GM13976 (cell line): Measurements from ENCODE around the gene KRT86.

Source experiments
- DNase-seq: peaks from one replicate; pipeline ENCODE4 v3.0.0; 2012; ENCODE audit warnings: low spot score
- in situ Hi-C: fragments of 300-500 bp; cut with MboI; formaldehyde crosslinking; loops from one replicate; pipeline ENCODE4 v1.12.0; 2022; ENCODE audit warnings: low sequenced_read_pairs, mixed read lengths, inconsistent platforms; ENCODE audit not compliant: unreplicated experiment
- TF ChIP-seq, protein P1 (sequence below): IDR thresholded peaks from 2 replicates; pipeline ENCODE4 v1.5.1; 2012; ENCODE audit warnings: borderline replicate concordance, mild to moderate bottlenecking; ENCODE audit not compliant: insufficient read depth; ENCODE audit errors: extremely low read depth, missing control alignments, control extremely low read depth

Gene KRT86

DNA sequence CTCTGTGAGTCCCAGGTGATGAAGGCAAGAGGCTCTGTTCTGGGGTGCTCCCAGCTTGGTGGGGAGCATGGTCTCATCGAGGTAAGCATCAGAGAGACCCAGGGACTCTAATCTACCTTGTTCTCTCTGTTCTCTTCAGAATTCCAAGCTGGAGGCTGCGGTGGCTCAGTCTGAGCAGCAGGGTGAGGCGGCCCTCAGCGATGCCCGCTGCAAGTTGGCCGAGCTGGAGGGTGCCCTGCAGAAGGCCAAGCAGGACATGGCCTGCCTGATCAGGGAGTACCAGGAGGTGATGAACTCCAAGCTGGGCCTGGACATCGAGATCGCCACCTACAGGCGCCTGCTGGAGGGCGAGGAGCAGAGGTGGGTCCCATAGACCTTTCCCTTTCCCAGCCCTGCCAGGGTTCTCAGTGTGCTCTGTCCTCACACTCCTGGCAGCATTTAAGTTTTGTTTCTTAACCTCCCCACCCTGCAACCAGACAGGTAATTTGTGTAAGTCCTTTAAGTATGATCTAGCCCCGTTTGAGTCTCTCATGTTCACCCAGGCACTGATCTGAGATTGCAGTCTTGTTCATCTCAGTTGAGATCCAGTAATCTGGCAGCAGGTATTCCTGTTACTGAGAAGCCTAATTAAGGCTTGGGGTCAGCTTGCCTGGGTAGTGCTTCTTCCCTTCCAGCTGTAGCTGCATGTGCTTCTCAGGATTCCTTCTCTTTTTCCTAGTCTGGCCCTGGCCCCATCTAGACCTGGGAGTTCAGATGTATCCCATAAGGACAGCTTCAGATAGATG is 31.7 kb downstream of the KRT86 start:
- TF ChIP-seq, protein P1, sequence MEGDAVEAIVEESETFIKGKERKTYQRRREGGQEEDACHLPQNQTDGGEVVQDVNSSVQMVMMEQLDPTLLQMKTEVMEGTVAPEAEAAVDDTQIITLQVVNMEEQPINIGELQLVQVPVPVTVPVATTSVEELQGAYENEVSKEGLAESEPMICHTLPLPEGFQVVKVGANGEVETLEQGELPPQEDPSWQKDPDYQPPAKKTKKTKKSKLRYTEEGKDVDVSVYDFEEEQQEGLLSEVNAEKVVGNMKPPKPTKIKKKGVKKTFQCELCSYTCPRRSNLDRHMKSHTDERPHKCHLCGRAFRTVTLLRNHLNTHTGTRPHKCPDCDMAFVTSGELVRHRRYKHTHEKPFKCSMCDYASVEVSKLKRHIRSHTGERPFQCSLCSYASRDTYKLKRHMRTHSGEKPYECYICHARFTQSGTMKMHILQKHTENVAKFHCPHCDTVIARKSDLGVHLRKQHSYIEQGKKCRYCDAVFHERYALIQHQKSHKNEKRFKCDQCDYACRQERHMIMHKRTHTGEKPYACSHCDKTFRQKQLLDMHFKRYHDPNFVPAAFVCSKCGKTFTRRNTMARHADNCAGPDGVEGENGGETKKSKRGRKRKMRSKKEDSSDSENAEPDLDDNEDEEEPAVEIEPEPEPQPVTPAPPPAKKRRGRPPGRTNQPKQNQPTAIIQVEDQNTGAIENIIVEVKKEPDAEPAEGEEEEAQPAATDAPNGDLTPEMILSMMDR, result no peak
- in situ Hi-C loops, result no loop called here
- no peak for DNase-seq

DNA sequence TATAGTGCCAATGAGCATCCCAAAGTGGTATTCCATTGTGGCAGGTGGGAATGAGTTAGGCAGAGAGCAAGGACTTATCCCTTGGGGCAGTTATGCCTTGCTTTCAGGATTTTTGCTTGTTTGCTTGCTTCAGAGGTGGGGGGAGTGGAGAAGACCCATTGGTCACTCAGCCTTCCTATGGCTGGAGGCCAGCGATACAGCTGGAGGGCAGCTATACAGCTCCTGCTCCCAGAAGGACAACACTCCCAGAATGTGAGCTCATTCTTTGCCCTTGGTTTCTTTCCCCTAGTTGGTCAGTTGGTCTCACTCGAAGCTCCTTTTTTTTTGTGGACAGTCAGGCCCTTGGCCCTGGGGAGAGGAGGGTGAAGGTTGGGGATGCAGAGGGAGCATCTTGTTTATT is 32.3 kb downstream of the KRT86 start:
- in situ Hi-C loops, result no loop called here
- TF ChIP-seq, protein P1, result no peak
- no peak for DNase-seq

DNA sequence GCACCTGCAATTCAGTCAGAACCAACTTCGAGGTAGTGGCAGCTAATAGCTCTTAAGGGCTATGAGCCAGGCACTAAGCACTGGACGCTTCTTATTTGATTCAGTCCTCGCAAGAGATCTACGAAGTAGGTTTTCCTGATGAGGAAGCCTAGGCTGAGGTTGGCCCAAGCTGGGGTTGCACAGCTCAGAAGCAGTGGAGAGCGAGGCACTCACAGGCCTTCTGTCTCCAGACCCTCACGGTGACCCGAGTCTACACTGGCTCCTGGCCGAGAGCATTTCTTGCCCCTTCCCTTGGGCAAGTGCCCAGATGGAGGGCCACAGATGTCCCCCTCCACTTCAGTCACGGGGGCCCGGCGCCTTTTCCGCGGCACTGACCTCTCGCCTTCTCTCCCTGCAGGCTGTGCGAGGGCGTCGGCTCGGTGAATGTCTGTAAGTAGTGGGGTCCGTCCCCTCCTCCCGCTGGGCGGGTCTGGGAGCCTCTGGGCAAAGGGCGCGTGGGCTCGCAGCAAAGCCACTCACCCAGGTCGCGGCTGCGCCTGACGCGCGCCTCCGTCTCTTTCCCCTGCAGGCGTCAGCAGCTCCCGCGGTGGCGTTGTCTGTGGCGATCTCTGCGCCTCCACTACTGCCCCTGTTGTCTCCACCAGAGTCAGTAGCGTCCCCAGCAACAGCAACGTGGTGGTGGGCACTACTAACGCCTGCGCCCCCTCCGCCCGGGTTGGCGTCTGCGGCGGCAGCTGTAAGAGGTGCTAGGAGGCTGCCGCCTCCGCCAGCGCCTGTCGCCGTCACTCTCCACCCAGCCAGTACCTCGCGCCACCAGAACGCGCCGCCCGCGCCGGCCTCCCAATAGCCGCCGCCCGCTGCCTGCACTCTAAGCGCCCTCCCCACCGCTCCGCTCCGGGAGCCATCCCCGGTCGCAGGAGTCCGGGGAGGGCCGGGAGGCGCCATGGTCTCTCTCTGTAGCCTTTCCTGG is 33.7 kb downstream of the KRT86 start:
- in situ Hi-C loops, result no loop called here
- peak; percentile 60 for DNase-seq

DNA sequence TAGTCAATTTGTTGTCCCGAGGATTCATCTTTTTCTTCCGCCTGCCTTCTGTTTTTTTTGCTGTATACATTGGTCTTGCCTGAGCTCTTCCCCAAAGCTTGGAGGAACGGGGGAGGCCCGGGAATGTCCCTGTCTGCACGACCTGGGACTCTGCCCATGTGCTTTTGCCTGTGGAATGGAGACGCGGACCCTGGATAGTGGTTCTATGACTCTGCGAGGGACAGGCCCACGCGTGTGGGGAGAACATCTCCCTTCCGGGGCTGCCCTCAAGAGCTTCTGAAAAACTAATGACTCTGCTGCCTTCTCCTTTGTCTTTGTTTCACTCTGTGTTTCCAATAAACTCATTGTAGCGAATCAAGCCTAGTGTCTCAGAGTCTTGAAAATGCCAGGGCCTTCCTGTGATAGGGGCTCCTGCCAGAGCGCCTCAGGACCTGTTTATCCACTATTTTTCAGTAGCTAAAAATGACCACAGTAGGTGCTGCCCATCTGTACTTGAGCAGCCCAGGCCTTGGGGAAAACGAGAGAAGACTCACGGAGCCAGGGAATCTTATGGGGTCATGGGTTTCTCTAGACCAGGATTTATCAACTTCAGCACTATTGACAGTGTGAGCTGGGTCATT is 34.5 kb downstream of the KRT86 start:
- in situ Hi-C loops, result no loop called here
- DNase-seq, result no peak
- TF ChIP-seq, protein P1, result no peak

More for the DNA sequence above, 33.7 kb downstream of the KRT86 start:
- TF ChIP-seq, protein P1, result no peak

DNA sequence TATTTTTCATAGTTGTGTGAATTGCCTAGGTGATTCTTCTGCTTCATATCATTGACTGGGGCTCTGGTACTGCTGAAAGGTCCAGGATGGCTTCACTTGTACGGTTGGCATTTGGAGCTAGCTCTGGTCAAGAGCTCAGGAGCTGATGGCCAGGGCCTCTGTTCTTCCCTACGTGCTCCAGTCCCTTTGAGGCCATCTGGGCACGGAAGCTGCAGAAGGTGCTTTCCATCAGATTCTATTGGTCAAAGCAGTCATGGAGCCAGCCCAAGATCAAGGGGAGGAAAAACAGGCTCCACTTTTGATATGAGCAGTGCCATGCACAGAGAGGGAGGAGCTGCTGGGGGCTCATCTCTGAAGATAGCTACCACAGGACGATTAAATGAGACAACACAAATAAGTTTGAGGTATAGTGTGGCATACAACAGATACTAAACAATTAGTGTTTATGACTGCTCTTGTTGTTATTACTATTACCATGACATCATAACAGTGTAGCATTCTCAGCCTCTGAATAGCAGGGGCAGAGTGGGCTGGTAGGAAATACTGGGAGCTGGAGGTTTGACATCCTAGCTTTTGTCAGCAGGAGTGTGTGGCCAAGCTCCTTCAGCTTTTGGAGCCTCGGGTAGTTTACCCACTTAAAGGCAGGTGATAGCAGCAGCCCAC is 36.3 kb downstream of the KRT86 start:
- TF ChIP-seq, protein P1, result no peak
- no peak for DNase-seq
- in situ Hi-C loops, result no loop called here

DNA sequence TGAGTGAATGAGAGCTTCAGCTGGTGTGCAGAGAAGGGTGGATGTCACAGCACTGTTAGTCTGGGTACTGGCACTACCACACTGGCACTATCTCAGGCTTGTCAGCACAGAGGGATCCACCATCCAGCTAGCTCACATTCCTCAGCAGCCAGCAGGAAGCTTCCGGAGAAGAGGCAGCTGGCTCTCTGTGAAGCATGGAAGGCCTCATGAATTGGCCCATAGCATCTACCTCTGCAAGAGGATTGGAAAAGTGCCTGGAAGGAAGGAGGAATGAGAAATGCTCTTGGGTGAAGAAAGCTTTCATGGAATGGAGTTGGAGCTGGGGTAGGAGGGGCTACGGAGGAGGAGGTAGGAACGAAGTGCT is 36.8 kb downstream of the KRT86 start:
- TF ChIP-seq, protein P1, result no peak
- DNase-seq, result no peak
- in situ Hi-C loops, result no loop called here
